Measurements from ENCODE around the gene RPS6KL1.

Gene RPS6KL1

GRCh38 chr14:74913986-74914573 lies 9.0 kb downstream of the RPS6KL1 start:
- peak; percentile 93 for ATAC-seq
- TF ChIP-seq SNAI2 (CRISPR knock-in tag; IDR thresholded peaks at IDR 0.05) (no peak), CSDC2 (CRISPR knock-in tag; IDR thresholded peaks at IDR 0.05) (no peak), ZFP30 (CRISPR knock-in tag; IDR thresholded peaks at IDR 0.05) (no peak), OSR1 (CRISPR knock-in tag; IDR thresholded peaks at IDR 0.05) (no peak), ARNTL (CRISPR knock-in tag; IDR thresholded peaks at IDR 0.05; ENCODE audit: borderline replicate concordance, low read depth) (no peak), ISL1 (CRISPR knock-in tag; IDR thresholded peaks at IDR 0.05) (no peak), GLIS3 (CRISPR knock-in tag; IDR thresholded peaks at IDR 0.05) (no peak)

DNA sequence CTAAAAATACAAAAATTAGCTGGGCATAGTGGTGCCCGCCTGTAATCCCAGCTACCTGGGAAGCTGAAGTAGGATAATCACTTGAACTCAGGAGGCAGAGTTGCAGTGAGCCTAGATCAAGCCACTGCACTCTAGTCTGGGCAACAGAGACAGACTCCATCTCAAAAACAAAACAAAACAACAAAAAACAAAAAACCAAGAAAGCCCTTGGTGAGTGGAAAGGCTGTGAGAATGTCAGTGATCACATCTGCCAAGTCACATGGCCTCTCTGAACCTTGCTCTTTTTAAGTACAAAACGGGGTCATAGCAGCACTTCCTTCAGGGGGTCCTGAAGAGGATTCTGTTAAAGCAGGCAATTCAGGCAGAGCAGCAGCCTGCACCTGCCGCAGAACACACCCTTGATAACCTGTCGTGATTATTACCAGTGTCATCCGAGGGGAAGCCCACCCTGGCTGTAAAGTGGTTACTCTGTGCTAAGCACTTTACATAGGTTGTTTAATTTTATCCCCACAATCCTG lies 9.6 kb downstream of the RPS6KL1 start:
- ATAC-seq = no peak
- TF ChIP-seq CSDC2 (CRISPR knock-in tag; IDR thresholded peaks at IDR 0.05) (no peak), ZFP30 (CRISPR knock-in tag; IDR thresholded peaks at IDR 0.05) (no peak), ZFP3 (CRISPR knock-in tag; IDR thresholded peaks at IDR 0.05) (no peak), ARNTL (CRISPR knock-in tag; IDR thresholded peaks at IDR 0.05; ENCODE audit: borderline replicate concordance, low read depth) (no peak)
- TF ChIP-seq, protein P1, sequence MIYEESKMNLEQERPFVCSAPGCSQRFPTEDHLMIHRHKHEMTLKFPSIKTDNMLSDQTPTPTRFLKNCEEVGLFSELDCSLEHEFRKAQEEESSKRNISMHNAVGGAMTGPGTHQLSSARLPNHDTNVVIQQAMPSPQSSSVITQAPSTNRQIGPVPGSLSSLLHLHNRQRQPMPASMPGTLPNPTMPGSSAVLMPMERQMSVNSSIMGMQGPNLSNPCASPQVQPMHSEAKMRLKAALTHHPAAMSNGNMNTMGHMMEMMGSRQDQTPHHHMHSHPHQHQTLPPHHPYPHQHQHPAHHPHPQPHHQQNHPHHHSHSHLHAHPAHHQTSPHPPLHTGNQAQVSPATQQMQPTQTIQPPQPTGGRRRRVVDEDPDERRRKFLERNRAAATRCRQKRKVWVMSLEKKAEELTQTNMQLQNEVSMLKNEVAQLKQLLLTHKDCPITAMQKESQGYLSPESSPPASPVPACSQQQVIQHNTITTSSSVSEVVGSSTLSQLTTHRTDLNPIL (CRISPR knock-in tag; IDR thresholded peaks at IDR 0.05; ENCODE audit: low read depth) = no peak
- TF ChIP-seq, protein P2, sequence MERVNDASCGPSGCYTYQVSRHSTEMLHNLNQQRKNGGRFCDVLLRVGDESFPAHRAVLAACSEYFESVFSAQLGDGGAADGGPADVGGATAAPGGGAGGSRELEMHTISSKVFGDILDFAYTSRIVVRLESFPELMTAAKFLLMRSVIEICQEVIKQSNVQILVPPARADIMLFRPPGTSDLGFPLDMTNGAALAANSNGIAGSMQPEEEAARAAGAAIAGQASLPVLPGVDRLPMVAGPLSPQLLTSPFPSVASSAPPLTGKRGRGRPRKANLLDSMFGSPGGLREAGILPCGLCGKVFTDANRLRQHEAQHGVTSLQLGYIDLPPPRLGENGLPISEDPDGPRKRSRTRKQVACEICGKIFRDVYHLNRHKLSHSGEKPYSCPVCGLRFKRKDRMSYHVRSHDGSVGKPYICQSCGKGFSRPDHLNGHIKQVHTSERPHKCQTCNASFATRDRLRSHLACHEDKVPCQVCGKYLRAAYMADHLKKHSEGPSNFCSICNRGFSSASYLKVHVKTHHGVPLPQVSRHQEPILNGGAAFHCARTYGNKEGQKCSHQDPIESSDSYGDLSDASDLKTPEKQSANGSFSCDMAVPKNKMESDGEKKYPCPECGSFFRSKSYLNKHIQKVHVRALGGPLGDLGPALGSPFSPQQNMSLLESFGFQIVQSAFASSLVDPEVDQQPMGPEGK (CRISPR knock-in tag; IDR thresholded peaks at IDR 0.05; ENCODE audit: borderline replicate concordance) = no peak

GRCh38 chr14:74912801-74913200 lies 10.3 kb downstream of the RPS6KL1 start:
- ATAC-seq = no peak
- TF ChIP-seq CSRNP3 (CRISPR knock-in tag; IDR thresholded peaks at IDR 0.05) (no peak), ZNF70 (CRISPR knock-in tag; IDR thresholded peaks at IDR 0.05) (no peak), ARNTL (CRISPR knock-in tag; IDR thresholded peaks at IDR 0.05; ENCODE audit: borderline replicate concordance, low read depth) (no peak), ZFP3 (CRISPR knock-in tag; IDR thresholded peaks at IDR 0.05) (no peak), BACH2 (CRISPR knock-in tag; IDR thresholded peaks at IDR 0.05; ENCODE audit: borderline replicate concordance) (no peak), ZC3H10 (CRISPR knock-in tag; IDR thresholded peaks at IDR 0.05) (no peak), ESRRG (CRISPR knock-in tag; IDR thresholded peaks at IDR 0.05) (no peak), TCF4 (CRISPR knock-in tag; IDR thresholded peaks at IDR 0.05; ENCODE audit: borderline replicate concordance) (no peak), CSDC2 (CRISPR knock-in tag; IDR thresholded peaks at IDR 0.05) (no peak), RARB (CRISPR knock-in tag; IDR thresholded peaks at IDR 0.05) (no peak), PPARA (CRISPR knock-in tag; IDR thresholded peaks at IDR 0.05; ENCODE audit: borderline replicate concordance) (no peak), ZFP30 (CRISPR knock-in tag; IDR thresholded peaks at IDR 0.05) (no peak), ZNF565 (CRISPR knock-in tag; conservative IDR thresholded peaks at IDR 0.05; ENCODE audit: low read depth) (no peak), GLIS3 (CRISPR knock-in tag; IDR thresholded peaks at IDR 0.05) (no peak), TOX (CRISPR knock-in tag; IDR thresholded peaks at IDR 0.05; ENCODE audit: borderline replicate concordance) (no peak), SNAI2 (CRISPR knock-in tag; IDR thresholded peaks at IDR 0.05) (no peak)
- TF ChIP-seq, protein P3, sequence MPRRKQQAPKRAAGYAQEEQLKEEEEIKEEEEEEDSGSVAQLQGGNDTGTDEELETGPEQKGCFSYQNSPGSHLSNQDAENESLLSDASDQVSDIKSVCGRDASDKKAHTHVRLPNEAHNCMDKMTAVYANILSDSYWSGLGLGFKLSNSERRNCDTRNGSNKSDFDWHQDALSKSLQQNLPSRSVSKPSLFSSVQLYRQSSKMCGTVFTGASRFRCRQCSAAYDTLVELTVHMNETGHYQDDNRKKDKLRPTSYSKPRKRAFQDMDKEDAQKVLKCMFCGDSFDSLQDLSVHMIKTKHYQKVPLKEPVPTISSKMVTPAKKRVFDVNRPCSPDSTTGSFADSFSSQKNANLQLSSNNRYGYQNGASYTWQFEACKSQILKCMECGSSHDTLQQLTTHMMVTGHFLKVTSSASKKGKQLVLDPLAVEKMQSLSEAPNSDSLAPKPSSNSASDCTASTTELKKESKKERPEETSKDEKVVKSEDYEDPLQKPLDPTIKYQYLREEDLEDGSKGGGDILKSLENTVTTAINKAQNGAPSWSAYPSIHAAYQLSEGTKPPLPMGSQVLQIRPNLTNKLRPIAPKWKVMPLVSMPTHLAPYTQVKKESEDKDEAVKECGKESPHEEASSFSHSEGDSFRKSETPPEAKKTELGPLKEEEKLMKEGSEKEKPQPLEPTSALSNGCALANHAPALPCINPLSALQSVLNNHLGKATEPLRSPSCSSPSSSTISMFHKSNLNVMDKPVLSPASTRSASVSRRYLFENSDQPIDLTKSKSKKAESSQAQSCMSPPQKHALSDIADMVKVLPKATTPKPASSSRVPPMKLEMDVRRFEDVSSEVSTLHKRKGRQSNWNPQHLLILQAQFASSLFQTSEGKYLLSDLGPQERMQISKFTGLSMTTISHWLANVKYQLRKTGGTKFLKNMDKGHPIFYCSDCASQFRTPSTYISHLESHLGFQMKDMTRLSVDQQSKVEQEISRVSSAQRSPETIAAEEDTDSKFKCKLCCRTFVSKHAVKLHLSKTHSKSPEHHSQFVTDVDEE (CRISPR knock-in tag; IDR thresholded peaks at IDR 0.05) = no peak
- TF ChIP-seq, protein P1 (CRISPR knock-in tag; IDR thresholded peaks at IDR 0.05; ENCODE audit: low read depth) = no peak
- TF ChIP-seq, protein P2 (CRISPR knock-in tag; IDR thresholded peaks at IDR 0.05; ENCODE audit: borderline replicate concordance) = no peak
- TF ChIP-seq, protein P4, sequence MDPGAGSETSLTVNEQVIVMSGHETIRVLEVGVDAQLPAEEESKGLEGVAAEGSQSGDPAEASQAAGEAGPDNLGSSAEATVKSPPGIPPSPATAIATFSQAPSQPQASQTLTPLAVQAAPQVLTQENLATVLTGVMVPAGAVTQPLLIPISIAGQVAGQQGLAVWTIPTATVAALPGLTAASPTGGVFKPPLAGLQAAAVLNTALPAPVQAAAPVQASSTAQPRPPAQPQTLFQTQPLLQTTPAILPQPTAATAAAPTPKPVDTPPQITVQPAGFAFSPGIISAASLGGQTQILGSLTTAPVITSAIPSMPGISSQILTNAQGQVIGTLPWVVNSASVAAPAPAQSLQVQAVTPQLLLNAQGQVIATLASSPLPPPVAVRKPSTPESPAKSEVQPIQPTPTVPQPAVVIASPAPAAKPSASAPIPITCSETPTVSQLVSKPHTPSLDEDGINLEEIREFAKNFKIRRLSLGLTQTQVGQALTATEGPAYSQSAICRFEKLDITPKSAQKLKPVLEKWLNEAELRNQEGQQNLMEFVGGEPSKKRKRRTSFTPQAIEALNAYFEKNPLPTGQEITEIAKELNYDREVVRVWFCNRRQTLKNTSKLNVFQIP (CRISPR knock-in tag; IDR thresholded peaks at IDR 0.05; ENCODE audit: borderline replicate concordance, low read depth) = no peak

Measured in SK-N-SH treated with all-trans-retinoic acid at 6 μM for 48 hours (cell line).